ENCODE results near the gene TEKT3.

The TEKT3 gene

GRCh38 chr17:15273141-15273793, 68.1 kb downstream of the TEKT3 start:
- Histone ChIP-seq H2AFZ (ENCODE audit: low read length) (no peak overlapping the region), H4K20me1 (ENCODE audit: insufficient read depth, low read length) (no peaks in the 10 kb centered on the region), H3K4me3 (ENCODE audit: low read depth, low read length, poor library complexity, severe bottlenecking) (no peak overlapping the region), H3K4me1 (ENCODE audit: insufficient read depth, low read length, severe bottlenecking) (no peaks in the 10 kb centered on the region), H3K4me2 (ENCODE audit: low read length) (no peak overlapping the region), H3K9me3 (ENCODE audit: low read length) (no peaks in the 10 kb centered on the region), H3K9me2 (ENCODE audit: low read depth, low read length) (no peaks in the 10 kb centered on the region), H3K27me3 (ENCODE audit: insufficient read depth, low read length) (no peaks in the 10 kb centered on the region), H3K79me2 (ENCODE audit: insufficient read depth, low read length) (no peaks in the 10 kb centered on the region), H3K36me3 (ENCODE audit: insufficient read depth, low read length) (no peaks in the 10 kb centered on the region), H3K9ac (ENCODE audit: low read length) (no peak overlapping the region), H3K27ac (ENCODE audit: low read depth, low read length, poor library complexity, severe bottlenecking) (no peak overlapping the region), H3F3A (ENCODE audit: insufficient read depth, low read length) (no peaks in the 10 kb centered on the region)
- TF ChIP-seq, protein P1, sequence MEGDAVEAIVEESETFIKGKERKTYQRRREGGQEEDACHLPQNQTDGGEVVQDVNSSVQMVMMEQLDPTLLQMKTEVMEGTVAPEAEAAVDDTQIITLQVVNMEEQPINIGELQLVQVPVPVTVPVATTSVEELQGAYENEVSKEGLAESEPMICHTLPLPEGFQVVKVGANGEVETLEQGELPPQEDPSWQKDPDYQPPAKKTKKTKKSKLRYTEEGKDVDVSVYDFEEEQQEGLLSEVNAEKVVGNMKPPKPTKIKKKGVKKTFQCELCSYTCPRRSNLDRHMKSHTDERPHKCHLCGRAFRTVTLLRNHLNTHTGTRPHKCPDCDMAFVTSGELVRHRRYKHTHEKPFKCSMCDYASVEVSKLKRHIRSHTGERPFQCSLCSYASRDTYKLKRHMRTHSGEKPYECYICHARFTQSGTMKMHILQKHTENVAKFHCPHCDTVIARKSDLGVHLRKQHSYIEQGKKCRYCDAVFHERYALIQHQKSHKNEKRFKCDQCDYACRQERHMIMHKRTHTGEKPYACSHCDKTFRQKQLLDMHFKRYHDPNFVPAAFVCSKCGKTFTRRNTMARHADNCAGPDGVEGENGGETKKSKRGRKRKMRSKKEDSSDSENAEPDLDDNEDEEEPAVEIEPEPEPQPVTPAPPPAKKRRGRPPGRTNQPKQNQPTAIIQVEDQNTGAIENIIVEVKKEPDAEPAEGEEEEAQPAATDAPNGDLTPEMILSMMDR (IDR thresholded peaks at IDR 0.05; ENCODE audit: low read length) = no peak
- TF ChIP-seq EZH2 (IDR thresholded peaks at IDR 0.05; ENCODE audit: borderline replicate concordance, low read length) = no peak

- Histone ChIP-seq H3K27me3 (ENCODE audit: insufficient read depth, low read length) (no peaks in the 10 kb centered on the region), H3K9ac (ENCODE audit: low read length) (no peak overlapping the region), H3K79me2 (ENCODE audit: insufficient read depth, low read length) (no peaks in the 10 kb centered on the region), H3K4me1 (ENCODE audit: insufficient read depth, low read length, severe bottlenecking) (no peaks in the 10 kb centered on the region), H3K4me2 (ENCODE audit: low read length) (no peak overlapping the region), H3K36me3 (ENCODE audit: insufficient read depth, low read length) (no peaks in the 10 kb centered on the region), H2AFZ (ENCODE audit: low read length) (no peak overlapping the region), H3K27ac (ENCODE audit: low read depth, low read length, poor library complexity, severe bottlenecking) (no peak overlapping the region), H3K9me3 (ENCODE audit: low read length) (no peaks in the 10 kb centered on the region), H4K20me1 (ENCODE audit: insufficient read depth, low read length) (no peaks in the 10 kb centered on the region), H3K9me2 (ENCODE audit: low read depth, low read length) (no peaks in the 10 kb centered on the region), H3K4me3 (ENCODE audit: low read depth, low read length, poor library complexity, severe bottlenecking) (no peak overlapping the region), H3F3A (ENCODE audit: insufficient read depth, low read length) (no peaks in the 10 kb centered on the region)
- no peak for TF ChIP-seq EZH2 (IDR thresholded peaks at IDR 0.05; ENCODE audit: borderline replicate concordance, low read length)
- TF ChIP-seq, protein P1 (IDR thresholded peaks at IDR 0.05; ENCODE audit: low read length) = no peak
Observed at GRCh38 chr17:15271741-15272140, 69.7 kb downstream of the TEKT3 start.

- no peaks in the 10 kb centered on the region for H3K4me1 ChIP-seq (ENCODE audit: insufficient read depth, low read length, severe bottlenecking)
- H3F3A ChIP-seq (ENCODE audit: insufficient read depth, low read length) = no peaks in the 10 kb centered on the region
- H3K9me2 ChIP-seq (ENCODE audit: low read depth, low read length) = no peaks in the 10 kb centered on the region
- no peaks in the 10 kb centered on the region for H4K20me1 ChIP-seq (ENCODE audit: insufficient read depth, low read length)
- TF ChIP-seq, protein P1 (IDR thresholded peaks at IDR 0.05; ENCODE audit: low read length) = no peak
- TF ChIP-seq EZH2 (IDR thresholded peaks at IDR 0.05; ENCODE audit: borderline replicate concordance, low read length) = no peak
- H3K4me3 ChIP-seq (ENCODE audit: low read depth, low read length, poor library complexity, severe bottlenecking) = no peak overlapping the region
- no peak overlapping the region for H2AFZ ChIP-seq (ENCODE audit: low read length)
- H3K36me3 ChIP-seq (ENCODE audit: insufficient read depth, low read length) = no peaks in the 10 kb centered on the region
- no peaks in the 10 kb centered on the region for H3K9me3 ChIP-seq (ENCODE audit: low read length)
- H3K4me2 ChIP-seq (ENCODE audit: low read length) = no peak overlapping the region
- no peak overlapping the region for H3K9ac ChIP-seq (ENCODE audit: low read length)
- no peaks in the 10 kb centered on the region for H3K79me2 ChIP-seq (ENCODE audit: insufficient read depth, low read length)
- H3K27me3 ChIP-seq (ENCODE audit: insufficient read depth, low read length) = no peaks in the 10 kb centered on the region
- H3K27ac ChIP-seq (ENCODE audit: low read depth, low read length, poor library complexity, severe bottlenecking) = no peak overlapping the region
Observed at GRCh38 chr17:15270628-15271381, 70.6 kb downstream of the TEKT3 start.
